IMR-90 (cell line): ENCODE data around the gene PTPRN2. TPM values are rescaled to one million over a fixed set of nuclear protein-coding genes. Genes with fewer than 3 reads are reported as not detected.

Experiments used
- ATAC-seq: fragments of 200-7000 bp; cut with Tn5 transposase; 2 replicates; pipeline ENCODE4 v1.9.1; 2020; ENCODE audit warnings: low read depth, mild to moderate bottlenecking, moderate library complexity
- BruUV-seq: library from RNA; stranded (reverse); fragments of 400-500 nt; replicated peaks from 2 replicates; lab custom pipeline; 2021; lab: Mats Ljungman, UMichigan
- CTCF ChIA-PET: fragments of 300-600 bp; formaldehyde crosslinking; extraction: SDS; loops from one replicate; lab custom pipeline; 2021; ENCODE audit warnings: antibody characterized with exemption; lab: Yijun Ruan, JAX
- POLR2A ChIA-PET: fragments of 300-600 bp; sonication (Branson Sonifier 250); formaldehyde crosslinking; loops from one replicate; lab custom pipeline; 2022; ENCODE audit warnings: antibody characterized with exemption; ENCODE audit not compliant: unreplicated experiment; lab: Charles Lee
- DNase-seq: peaks from one replicate; pipeline ENCODE4 v3.0.0; 2013
- H2AFZ ChIP-seq: replicated peaks from 2 replicates; pipeline ENCODE3; 2013; ENCODE audit warnings: low read length, mild to moderate bottlenecking; ENCODE audit not compliant: poor library complexity
- H2AK5ac ChIP-seq: 2 replicates; pipeline ENCODE4 v1.6.1; 2013; ENCODE audit warnings: low read depth, low read length, inconsistent platforms
- H2AK9ac ChIP-seq: replicated peaks from 2 replicates; pipeline ENCODE3; 2013; ENCODE audit warnings: mild to moderate bottlenecking, low read depth, low read length, moderate library complexity; ENCODE audit not compliant: poor library complexity
- H2BK120ac ChIP-seq: 2 replicates; pipeline ENCODE4 v1.6.1; 2013; ENCODE audit warnings: low read depth, low read length, inconsistent platforms
- H2BK15ac ChIP-seq: 3 replicates; pipeline ENCODE4 v1.6.1; 2013; ENCODE audit warnings: low read depth, low read length, inconsistent platforms
- H2BK20ac ChIP-seq: 2 replicates; pipeline ENCODE4 v1.6.1; 2013; ENCODE audit warnings: low read depth, mild to moderate bottlenecking, inconsistent platforms, low read length, moderate library complexity
- H2BK5ac ChIP-seq: 2 replicates; pipeline ENCODE4 v1.6.1; 2013; ENCODE audit warnings: mild to moderate bottlenecking, low read depth, low read length, inconsistent platforms; ENCODE audit not compliant: poor library complexity, severe bottlenecking
- H3K14ac ChIP-seq: replicated peaks from 2 replicates; pipeline ENCODE4 v1.6.1; 2013; ENCODE audit warnings: low read depth, low read length, inconsistent platforms
- H3K18ac ChIP-seq: 2 replicates; pipeline ENCODE4 v1.6.1; 2013; ENCODE audit warnings: low read depth, low read length, control low read depth
- H3K23ac ChIP-seq: 2 replicates; pipeline ENCODE4 v1.6.1; 2013; ENCODE audit warnings: low read depth, low read length, inconsistent platforms
- H3K27ac ChIP-seq: 2 replicates; pipeline ENCODE4 v1.5.1; 2013; ENCODE audit warnings: mild to moderate bottlenecking, control low read depth, low read length; ENCODE audit not compliant: insufficient read depth
- H3K27me3 ChIP-seq: 2 replicates; pipeline ENCODE4 v1.6.1; 2013; ENCODE audit warnings: low read length; ENCODE audit not compliant: control insufficient read depth, insufficient read depth
- H3K36me3 ChIP-seq: 2 replicates; pipeline ENCODE4 v1.6.1; 2013; ENCODE audit warnings: low read length, mixed read lengths; ENCODE audit not compliant: control insufficient read depth, insufficient read depth
- H3K4ac ChIP-seq: 2 replicates; pipeline ENCODE4 v1.6.1; 2013; ENCODE audit warnings: low read depth, low read length, inconsistent platforms
- H3K4me1 ChIP-seq: 2 replicates; pipeline ENCODE4 v1.6.1; 2013; ENCODE audit warnings: low read length, mixed read lengths; ENCODE audit not compliant: control insufficient read depth, insufficient read depth
- H3K4me2 ChIP-seq: 2 replicates; pipeline ENCODE4 v1.6.1; 2013; ENCODE audit warnings: low read depth, mild to moderate bottlenecking, control low read depth, low read length, moderate library complexity
- H3K4me3 ChIP-seq: 2 replicates; pipeline ENCODE4 v1.5.1; 2013; ENCODE audit warnings: low read depth, mild to moderate bottlenecking, control low read depth, low read length, moderate library complexity; ENCODE audit not compliant: insufficient read depth
- H3K56ac ChIP-seq: 2 replicates; pipeline ENCODE4 v1.6.1; 2013; ENCODE audit warnings: low read length, inconsistent platforms; ENCODE audit not compliant: insufficient read depth; ENCODE audit errors: extremely low read depth
- H3K79me1 ChIP-seq, 2 experiments: 2 replicates each; pipeline ENCODE4 v1.6.1; 2013; ENCODE audit warnings: low read length in 2 of 2, inconsistent platforms in 1 of 2, low read depth in 1 of 2
- H3K9ac ChIP-seq: 2 replicates; pipeline ENCODE4 v1.6.1; 2013; ENCODE audit warnings: low read depth, low read length, control low read depth
- H3K9me1 ChIP-seq: 2 replicates; pipeline ENCODE4 v1.6.1; 2013; ENCODE audit warnings: low read length, inconsistent platforms; ENCODE audit not compliant: insufficient read depth
- H3K9me3 ChIP-seq: 2 replicates; pipeline ENCODE4 v1.6.1; 2013; ENCODE audit warnings: low read length; ENCODE audit not compliant: control insufficient read depth, insufficient read depth
- H4K20me1 ChIP-seq: 2 replicates; pipeline ENCODE4 v1.6.1; 2013; ENCODE audit warnings: low read length, inconsistent platforms; ENCODE audit not compliant: insufficient read depth
- H4K5ac ChIP-seq: 2 replicates; pipeline ENCODE4 v1.6.1; 2013; ENCODE audit warnings: mild to moderate bottlenecking, low read depth, low read length, control low read depth
- H4K8ac ChIP-seq, 2 experiments: 2 replicates each; pipeline ENCODE4 v1.6.1; 2013; ENCODE audit warnings: low read depth in 2 of 2, low read length in 2 of 2, control low read depth in 1 of 2, inconsistent platforms in 1 of 2
- H4K91ac ChIP-seq: 2 replicates; pipeline ENCODE4 v1.6.1; 2013; ENCODE audit warnings: low read depth, low read length, inconsistent platforms; ENCODE audit not compliant: insufficient read depth
- BHLHE40 ChIP-seq: fragments of 150-350 bp; IDR thresholded peaks from 2 replicates; pipeline ENCODE4 v1.6.1; 2016; ENCODE audit warnings: mild to moderate bottlenecking, low read depth, low read length
- CEBPB ChIP-seq: IDR thresholded peaks from 2 replicates; pipeline ENCODE4 v1.6.1; 2012; ENCODE audit warnings: low read depth, low read length, improper control_type of control experiment
- CHD1 ChIP-seq: IDR thresholded peaks from 2 replicates; pipeline ENCODE4 v1.6.1; 2012; ENCODE audit warnings: low read depth, low read length, improper control_type of control experiment
- CTCF ChIP-seq: conservative IDR thresholded peaks from 2 replicates; pipeline ENCODE4 v1.5.1; 2012; ENCODE audit warnings: mild to moderate bottlenecking, low read depth, low read length, improper control_type of control experiment
- ELK1 ChIP-seq: fragments of 150-350 bp; IDR thresholded peaks from 2 replicates; pipeline ENCODE4 v1.6.1; 2016; ENCODE audit warnings: low read depth, mild to moderate bottlenecking, low read length, moderate library complexity, borderline replicate concordance
- FOS ChIP-seq: fragments of 150-350 bp; IDR thresholded peaks from 2 replicates; pipeline ENCODE4 v1.6.1; 2016; ENCODE audit warnings: low read depth, low read length
- MAFK ChIP-seq: IDR thresholded peaks from 2 replicates; pipeline ENCODE4 v1.6.1; 2012; ENCODE audit warnings: low read depth, low read length, improper control_type of control experiment
- MAZ ChIP-seq: IDR thresholded peaks from 2 replicates; pipeline ENCODE4 v1.6.1; 2012; ENCODE audit warnings: low read depth, mild to moderate bottlenecking, low read length, improper control_type of control experiment, moderate library complexity, borderline replicate concordance
- MXI1 ChIP-seq: IDR thresholded peaks from 2 replicates; pipeline ENCODE4 v1.6.1; 2012; ENCODE audit warnings: low read depth, mild to moderate bottlenecking, low read length, moderate library complexity, borderline replicate concordance
- NFE2L2 ChIP-seq: fragments of 150-350 bp; IDR thresholded peaks from 2 replicates; pipeline ENCODE4 v1.6.1; 2016; ENCODE audit warnings: low read depth, mild to moderate bottlenecking, low read length
- POLR2A ChIP-seq: IDR thresholded peaks from 2 replicates; pipeline ENCODE4 v1.6.1; 2012; ENCODE audit warnings: mild to moderate bottlenecking, low read depth, low read length
- RAD21 ChIP-seq: IDR thresholded peaks from 2 replicates; pipeline ENCODE4 v1.6.1; 2012; ENCODE audit warnings: low read length, improper control_type of control experiment
- RCOR1 ChIP-seq: IDR thresholded peaks from 2 replicates; pipeline ENCODE4 v1.6.1; 2012; ENCODE audit warnings: mild to moderate bottlenecking, low read length, improper control_type of control experiment; ENCODE audit not compliant: insufficient replicate concordance
- RFX5 ChIP-seq: IDR thresholded peaks from 2 replicates; pipeline ENCODE4 v1.8.0; 2012; ENCODE audit warnings: low read depth, mild to moderate bottlenecking, low read length, moderate library complexity
- SMC3 ChIP-seq: fragments of 150-350 bp; IDR thresholded peaks from 2 replicates; pipeline ENCODE4 v1.6.1; 2016; ENCODE audit warnings: low read depth, mild to moderate bottlenecking, antibody characterized with exemption, low read length, moderate library complexity
- USF2 ChIP-seq: fragments of 150-350 bp; IDR thresholded peaks from 2 replicates; pipeline ENCODE4 v1.6.1; 2017; ENCODE audit warnings: mild to moderate bottlenecking, antibody characterized with exemption, low read length, low read depth
- WGBS, 2 experiments: methylation state at CpG; one replicate each; pipeline versions ENCODE4 v1.1.5 to v1.1.7; 2013; ENCODE audit warnings: missing lambda C conversion rate in 2 of 2; ENCODE audit not compliant: insufficient read length in 1 of 2; ENCODE audit errors: extremely low coverage in 2 of 2; 5-methylcytosine and 5-hydroxymethylcytosine counted together
- dilution Hi-C: fragments of 300-500 bp; cut with HindIII; formaldehyde crosslinking; loops from one replicate; pipeline ENCODE4 v1.14.3; 2018; ENCODE audit warnings: low sequenced_read_pairs; ENCODE audit not compliant: unreplicated experiment
- in situ Hi-C: fragments of 300-500 bp; cut with MboI; formaldehyde crosslinking; loops from 3 replicates; pipeline ENCODE4 v1.14.3; 2019; ENCODE audit warnings: low sequenced_read_pairs, inconsistent platforms, mixed read lengths
- intact Hi-C: fragments of 100-400 bp; cut with micrococcal nuclease; formaldehyde crosslinking; loops from 2 replicates; pipeline ENCODE4 v1.10.0; 2022
- polyA plus RNA-seq, 3 experiments: library from polyadenylated mRNA; depleted of rRNA; stranded (reverse); fragments of >200 nt; gene quantifications; 2 replicates each; pipeline ENCODE4 v1.2.3, GENCODE V29; 2012; ENCODE audit warnings: low replicate concordance in 1 of 3
- total RNA-seq: library from RNA; depleted of rRNA; stranded (reverse); fragments of >200 nt; gene quantifications from 2 replicates; pipeline ENCODE4 v1.2.3, GENCODE V29; 2012

Gene PTPRN2
- total and polyA plus RNA-seq, 2 of the 4 experiments (the other 2 are of a cell fraction): 0.03 TPM; not detected in 1

GRCh38 chr7:157611341-157611740 lies 976.3 kb downstream of the PTPRN2 start:
- H4K91ac ChIP-seq: no peak overlapping the region
- ChIA-PET POLR2A (no interaction called here), CTCF (no interaction called here)
- H3K14ac ChIP-seq: no peak overlapping the region
- H4K20me1 ChIP-seq: no peaks in the 10 kb centered on the region
- no peaks in the 10 kb centered on the region for H3K36me3 ChIP-seq
- TF ChIP-seq MXI1 (no peak), CTCF (no peak), BHLHE40 (no peak), ELK1 (no peak), RFX5 (no peak), CEBPB (no peak), USF2 (no peak), MAFK (no peak), POLR2A (no peak), RCOR1 (no peak), CHD1 (no peak), RAD21 (no peak), MAZ (no peak), NFE2L2 (no peak), SMC3 (no peak), FOS (no peak)
- no peak overlapping the region for H2AFZ ChIP-seq
- H2BK20ac ChIP-seq: no peak overlapping the region
- no peaks in the 10 kb centered on the region for H3K9me1 ChIP-seq
- intact Hi-C loops: no loop called here
- H3K27ac ChIP-seq: no peak overlapping the region
- H4K5ac ChIP-seq: no peak overlapping the region
- 90% methylated on average over 2 of the region's 18 CpGs; no CpG with 5 or more reads in 1 of the 2 experiments for WGBS, 2 experiments
- no peak overlapping the region for H2BK5ac ChIP-seq
- H3K18ac ChIP-seq: no peak overlapping the region
- no peak overlapping the region for H3K4ac ChIP-seq
- no peak overlapping the region for H2AK5ac ChIP-seq
- peaks cover 61% of the 10 kb centered on the region for H3K9me3 ChIP-seq
- H3K56ac ChIP-seq: no peak overlapping the region
- H3K4me3 ChIP-seq: no peak overlapping the region
- no peak overlapping the region for H2BK120ac ChIP-seq
- no peak overlapping the region for H2BK15ac ChIP-seq
- no peak for ATAC-seq
- H2AK9ac ChIP-seq: no peak overlapping the region
- H3K23ac ChIP-seq: no peak overlapping the region
- no TSS peak for BruUV-seq
- no peaks in the 10 kb centered on the region for H3K27me3 ChIP-seq
- H4K8ac ChIP-seq: no peak overlapping the region
- dilution Hi-C loops: no loop called here
- H3K4me1 ChIP-seq: no peaks in the 10 kb centered on the region
- in situ Hi-C loops: no loop called here
- H3K79me1 ChIP-seq: no peaks in the 10 kb centered on the region
- H3K4me2 ChIP-seq: no peak overlapping the region
- DNase-seq: no peak
- H3K9ac ChIP-seq: no peak overlapping the region
